Karpas-422 (cell line): ENCODE results near the gene RNF38. TPM values are rescaled to one million over a fixed set of nuclear protein-coding genes. Genes with fewer than 3 reads are reported as not detected.
"Not testable (repeated sequence)": the region's sequence is repeated elsewhere in the genome, so short reads cannot be mapped to it uniquely, and the experiment has no call there.

Source experiments
- DNase-seq: peaks from one replicate; pipeline ENCODE4 v3.0.0-alpha.2; 2015
- H2AFZ ChIP-seq: fragments of 200-600 bp; sonication (generic); 2 replicates; pipeline ENCODE4 v1.6.1; 2014; ENCODE audit warnings: antibody characterized with exemption, low read length, mixed read lengths
- H3K27ac ChIP-seq: fragments of 200-600 bp; sonication (generic); 2 replicates; pipeline ENCODE4 v1.5.1; 2014; ENCODE audit warnings: mild to moderate bottlenecking, low read length, moderate library complexity
- H3K27me3 ChIP-seq: fragments of 200-600 bp; sonication (generic); 2 replicates; pipeline ENCODE4 v1.6.1; 2014; ENCODE audit warnings: low read length, mixed read lengths
- H3K36me3 ChIP-seq: fragments of 200-600 bp; sonication (generic); 2 replicates; pipeline ENCODE4 v1.6.1; 2014; ENCODE audit warnings: low read length, mixed read lengths; ENCODE audit not compliant: insufficient read depth
- H3K4me1 ChIP-seq: fragments of 200-600 bp; sonication (generic); 2 replicates; pipeline ENCODE4 v1.6.1; 2014; ENCODE audit warnings: mild to moderate bottlenecking, low read length, mixed read lengths
- H3K4me2 ChIP-seq: fragments of 200-600 bp; sonication (generic); 2 replicates; pipeline ENCODE4 v1.6.1; 2014; ENCODE audit warnings: low read length, low read depth, mild to moderate bottlenecking; ENCODE audit not compliant: poor library complexity, severe bottlenecking
- H3K4me3 ChIP-seq: fragments of 200-600 bp; sonication (generic); 2 replicates; pipeline ENCODE4 v1.5.1; 2014; ENCODE audit warnings: mild to moderate bottlenecking, antibody characterized with exemption, low read length, mixed read lengths
- H3K79me2 ChIP-seq: fragments of 200-600 bp; sonication (generic); 2 replicates; pipeline ENCODE4 v1.6.1; 2014; ENCODE audit warnings: mild to moderate bottlenecking, low read length, mixed read lengths
- H3K9ac ChIP-seq: fragments of 200-600 bp; sonication (generic); 2 replicates; pipeline ENCODE4 v1.6.0; 2014; ENCODE audit warnings: low read length
- H3K9me2 ChIP-seq: fragments of 200-600 bp; sonication (generic), shearing (Covaris generic); replicated peaks from 2 replicates; pipeline ENCODE4 v1.6.0; 2014; ENCODE audit warnings: mild to moderate bottlenecking, low read length, moderate library complexity; ENCODE audit not compliant: insufficient read depth
- H3K9me3 ChIP-seq: fragments of 300-700, 200-600 bp; sonication (generic); 2 replicates; pipeline ENCODE4 v1.6.1; 2014; ENCODE audit warnings: low read length, mixed read lengths
- H4K20me1 ChIP-seq: fragments of 200-600 bp; sonication (generic); 2 replicates; pipeline ENCODE4 v1.6.1; 2014; ENCODE audit warnings: mild to moderate bottlenecking, antibody characterized with exemption, low read length, low read depth; ENCODE audit not compliant: insufficient read depth
- total RNA-seq: library from RNA; depleted of rRNA; stranded (reverse); fragments of >200 nt; shearing (Covaris generic); gene quantifications from 2 replicates; pipeline ENCODE4 v1.2.3, GENCODE V29; 2014; ENCODE audit warnings: low replicate concordance

RNF38 gene
- total RNA-seq, 1 experiment from 2014 or later, result 55.1 TPM

GRCh38 chr9:36401897-36402480 is 1.9 kb upstream of the RNF38 start:
- H3K4me2 ChIP-seq, result peak overlapping the region; percentile 99
- peak overlapping the region; percentile 54 for H3K27ac ChIP-seq
- H2AFZ ChIP-seq, result no peak overlapping the region
- H3K4me1 ChIP-seq, result peaks cover 28% of the 10 kb centered on the region
- no peaks in the 10 kb centered on the region for H3K27me3 ChIP-seq
- H3K36me3 ChIP-seq, result peaks cover 9% of the 10 kb centered on the region; the same call in 1 of the 2 replicates
- DNase-seq, result no peak
- H4K20me1 ChIP-seq, result peaks cover 5% of the 10 kb centered on the region
- H3K9me3 ChIP-seq, result no peaks in the 10 kb centered on the region
- peak overlapping the region; percentile 77 for H3K4me3 ChIP-seq
- peak overlapping the region; percentile 87 for H3K9ac ChIP-seq
- no peaks in the 10 kb centered on the region for H3K9me2 ChIP-seq
- H3K79me2 ChIP-seq, result peaks cover 88% of the 10 kb centered on the region

DNA sequence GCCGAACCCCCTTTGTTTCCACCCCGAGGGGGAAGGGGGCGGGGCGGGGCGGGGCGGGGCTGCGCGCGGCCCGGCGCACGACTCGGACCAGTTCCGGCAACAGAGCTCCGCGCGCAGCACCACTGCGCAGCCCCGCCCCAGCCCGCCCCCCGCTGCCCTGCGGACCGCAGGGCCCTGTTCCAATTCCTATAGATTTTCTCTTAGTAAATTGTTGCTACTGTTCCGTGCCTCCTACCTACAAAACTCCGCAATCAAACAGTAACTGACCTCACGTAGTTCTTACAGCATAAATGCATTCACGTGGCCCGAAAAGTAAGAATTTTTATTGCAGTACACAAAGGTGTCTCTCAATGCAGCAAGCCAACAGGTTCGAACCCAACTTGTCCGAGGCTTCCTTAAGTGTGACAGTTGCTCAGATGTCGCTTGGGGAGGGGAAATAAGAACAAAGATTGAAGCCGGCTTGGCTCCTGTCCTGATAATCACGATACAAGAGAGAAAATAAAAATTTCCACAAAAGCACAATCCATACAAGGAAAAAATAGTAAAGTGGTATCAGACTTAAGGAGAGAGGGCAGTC is 1.2 kb upstream of the RNF38 start:
- H3K4me1 ChIP-seq, result peaks cover 26% of the 10 kb centered on the region
- H3K9me3 ChIP-seq, result no peaks in the 10 kb centered on the region
- DNase-seq, result no peak
- H3K4me2 ChIP-seq, result peak overlapping the region; percentile 99
- peak overlapping the region; percentile 87 for H3K9ac ChIP-seq
- peaks cover 9% of the 10 kb centered on the region; the same call in 1 of the 2 replicates for H3K36me3 ChIP-seq
- peaks cover 5% of the 10 kb centered on the region for H4K20me1 ChIP-seq
- H3K27ac ChIP-seq, result peak overlapping the region; percentile 77
- peak overlapping the region; percentile 62 for H2AFZ ChIP-seq
- H3K27me3 ChIP-seq, result no peaks in the 10 kb centered on the region
- H3K79me2 ChIP-seq, result peaks cover 88% of the 10 kb centered on the region
- no peaks in the 10 kb centered on the region for H3K9me2 ChIP-seq
- H3K4me3 ChIP-seq, result peak overlapping the region; percentile 77

- H2AFZ ChIP-seq, result no peak overlapping the region
- H3K4me2 ChIP-seq, result peak overlapping the region; percentile 99
- H3K9ac ChIP-seq, result peak overlapping the region; percentile 87
- H3K9me3 ChIP-seq, result no peaks in the 10 kb centered on the region
- peaks cover 5% of the 10 kb centered on the region for H4K20me1 ChIP-seq
- H3K36me3 ChIP-seq, result peaks cover 4% of the 10 kb centered on the region; the same call in 1 of the 2 replicates
- peaks cover 26% of the 10 kb centered on the region for H3K4me1 ChIP-seq
- H3K27me3 ChIP-seq, result no peaks in the 10 kb centered on the region
- peak overlapping the region; percentile 77 for H3K4me3 ChIP-seq
- peak overlapping the region; percentile 77 for H3K27ac ChIP-seq
- H3K79me2 ChIP-seq, result peaks cover 88% of the 10 kb centered on the region
- peak; percentile 95 for DNase-seq
- no peaks in the 10 kb centered on the region for H3K9me2 ChIP-seq
These were observed 479 bp upstream of the RNF38 start for GRCh38 chr9:36400332-36401163.

- peak overlapping the region; percentile 38; the same call in 1 of the 2 replicates for H3K9ac ChIP-seq
- peaks cover 27% of the 10 kb centered on the region for H3K4me1 ChIP-seq
- no peaks in the 10 kb centered on the region for H3K27me3 ChIP-seq
- peaks cover 5% of the 10 kb centered on the region for H4K20me1 ChIP-seq
- peak overlapping the region; percentile 99 for H3K4me2 ChIP-seq
- peaks cover 90% of the 10 kb centered on the region for H3K79me2 ChIP-seq
- no peaks in the 10 kb centered on the region for H3K9me2 ChIP-seq
- H3K36me3 ChIP-seq, result peaks cover 12% of the 10 kb centered on the region
- H3K27ac ChIP-seq, result no peak overlapping the region
- no peaks in the 10 kb centered on the region for H3K9me3 ChIP-seq
- no peak overlapping the region for H2AFZ ChIP-seq
- no peak for DNase-seq
- peak overlapping the region; percentile 56 for H3K4me3 ChIP-seq
These were observed 1.3 kb downstream of the RNF38 start for GRCh38 chr9:36398745-36399144.

DNA sequence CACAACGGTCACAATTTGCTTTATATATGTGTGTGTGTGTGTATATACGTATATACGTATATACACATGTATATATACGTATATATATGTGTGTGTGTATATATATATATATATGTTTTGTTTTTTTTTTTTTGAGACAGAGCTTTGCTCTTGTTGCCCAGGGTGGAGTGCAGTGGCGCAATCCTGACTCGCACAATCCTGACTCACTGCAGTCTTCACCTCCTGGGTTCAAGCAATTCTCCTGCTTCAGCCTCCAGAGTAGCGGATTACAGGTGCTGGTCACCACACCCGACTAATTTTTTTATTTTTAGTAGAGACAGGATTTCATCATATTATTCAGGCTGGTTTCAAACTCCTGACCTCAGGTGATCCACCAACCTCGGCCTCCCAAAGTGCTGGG is 3.1 kb downstream of the RNF38 start:
- Histone ChIP-seq H3K27me3 (no peaks in the 10 kb centered on the region), H3K4me2 (no peak overlapping the region), H3K9me2 (no peaks in the 10 kb centered on the region), H3K4me3 (no peak overlapping the region), H4K20me1 (peaks cover 5% of the 10 kb centered on the region), H3K4me1 (peaks cover 33% of the 10 kb centered on the region), H3K36me3 (peaks cover 12% of the 10 kb centered on the region), H3K27ac (no peak overlapping the region), H3K79me2 (peaks cover 92% of the 10 kb centered on the region), H3K9ac (no peak overlapping the region), H3K9me3 (no peaks in the 10 kb centered on the region), H2AFZ (no peak overlapping the region)
- no peak for DNase-seq

GRCh38 chr9:36392489-36392888 is 7.6 kb downstream of the RNF38 start:
- no peak overlapping the region for H3K27ac ChIP-seq
- H3K4me2 ChIP-seq, result no peak overlapping the region
- no peak overlapping the region for H3K4me3 ChIP-seq
- H3K9me2 ChIP-seq, result no peaks in the 10 kb centered on the region
- H3K27me3 ChIP-seq, result no peaks in the 10 kb centered on the region
- peaks cover 39% of the 10 kb centered on the region for H3K4me1 ChIP-seq
- no peaks in the 10 kb centered on the region for H3K9me3 ChIP-seq
- H3K79me2 ChIP-seq, result peaks cover 99% of the 10 kb centered on the region
- no peak overlapping the region for H2AFZ ChIP-seq
- 0 out of 2 replicates have a peak, but pooled peaks cover 6% of the 10 kb centered on the region for H4K20me1 ChIP-seq
- no peak overlapping the region for H3K9ac ChIP-seq
- DNase-seq, result no peak
- peaks cover 27% of the 10 kb centered on the region for H3K36me3 ChIP-seq

DNA sequence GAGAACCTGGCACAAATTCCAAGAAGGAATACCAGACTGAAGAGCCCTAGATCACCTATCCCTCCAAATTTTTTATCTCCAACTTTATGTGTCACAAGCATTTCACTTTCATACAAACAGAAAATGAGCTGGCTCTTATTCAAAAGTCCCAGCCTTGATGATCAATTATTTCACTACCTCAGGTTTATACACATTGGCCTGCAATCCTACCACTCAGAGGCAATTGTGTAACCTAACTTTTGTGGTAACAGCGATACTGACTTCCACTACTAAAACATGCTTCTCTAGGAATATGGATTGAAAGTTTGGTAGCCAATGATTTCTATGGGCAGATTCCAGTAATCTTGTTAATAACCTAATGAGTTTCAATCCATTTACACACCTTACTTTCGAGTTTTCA is 10.5 kb downstream of the RNF38 start:
- DNase-seq, result no peak
- 0 out of 2 replicates have a peak, but pooled peaks cover 6% of the 10 kb centered on the region for H4K20me1 ChIP-seq
- H3K9me2 ChIP-seq, result no peaks in the 10 kb centered on the region

DNA sequence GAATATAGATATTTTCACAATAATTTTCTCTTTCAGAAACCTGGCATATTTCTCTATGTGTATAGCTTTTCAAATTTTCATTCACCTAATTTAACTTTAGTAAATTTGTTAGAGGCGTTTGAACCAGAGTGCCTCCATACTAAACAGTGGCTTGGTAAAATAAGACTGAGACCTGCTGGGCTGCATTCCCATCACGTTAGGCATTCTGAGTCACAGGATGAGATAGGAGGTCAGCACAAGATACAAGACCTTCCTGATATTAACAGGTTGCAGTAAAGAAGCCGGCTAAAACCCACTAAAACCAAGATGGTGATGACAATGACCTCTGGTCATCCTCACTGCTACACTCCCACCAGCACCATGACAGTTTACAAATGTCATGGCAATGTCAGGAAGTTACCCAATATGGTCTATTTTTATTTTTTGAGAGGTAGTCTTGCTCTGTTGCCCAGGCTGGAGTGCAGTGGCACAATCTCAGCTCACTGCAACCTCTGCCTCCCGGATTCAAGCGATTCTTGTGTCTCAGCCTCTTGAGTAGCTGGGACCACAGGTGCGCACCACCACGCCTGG is 13.6 kb downstream of the RNF38 start:
- not testable (repeated sequence) for H3K9me2 ChIP-seq, H3K27ac ChIP-seq, H4K20me1 ChIP-seq, H3K4me2 ChIP-seq, DNase-seq, H3K9me3 ChIP-seq, H3K9ac ChIP-seq, H3K27me3 ChIP-seq, H3K4me3 ChIP-seq, H2AFZ ChIP-seq
- peaks cover 37% of the 10 kb centered on the region for H3K4me1 ChIP-seq
- H3K79me2 ChIP-seq, result peaks cover 98% of the 10 kb centered on the region
- H3K36me3 ChIP-seq, result peaks cover 27% of the 10 kb centered on the region; the same call in 1 of the 2 replicates

More for the DNA sequence above, 10.5 kb downstream of the RNF38 start:
- peaks cover 40% of the 10 kb centered on the region for H3K4me1 ChIP-seq
- no peak overlapping the region for H3K4me2 ChIP-seq
- H3K79me2 ChIP-seq, result peaks cover 97% of the 10 kb centered on the region
- no peak overlapping the region for H3K4me3 ChIP-seq
- no peaks in the 10 kb centered on the region for H3K27me3 ChIP-seq
- H3K9ac ChIP-seq, result no peak overlapping the region
- no peak overlapping the region for H2AFZ ChIP-seq
- no peaks in the 10 kb centered on the region for H3K9me3 ChIP-seq
- peaks cover 32% of the 10 kb centered on the region; the same call in 1 of the 2 replicates for H3K36me3 ChIP-seq
- no peak overlapping the region for H3K27ac ChIP-seq
